Mesothelial cell of epicardium (in vitro differentiated cells): Measurements from ENCODE around the gene KIRREL3. TPM values are rescaled to one million over a fixed set of nuclear protein-coding genes. Genes with fewer than 3 reads are reported as not detected.

Experiments
- DNase-seq, 2 experiments: peaks; one replicate each; pipeline ENCODE4 v3.0.0; 2021; ENCODE audit warnings: low spot score in 2 of 2; ENCODE audit not compliant: unreplicated experiment in 2 of 2
- H3K27ac Mint-ChIP-seq: 2 replicates; pipeline ENCODE4 v1.8.0; 2021; ENCODE audit warnings: mixed read lengths
- H3K27me3 Mint-ChIP-seq: 2 replicates; pipeline ENCODE4 v1.8.0; 2021; ENCODE audit warnings: low read depth, mixed read lengths
- H3K36me3 Mint-ChIP-seq: 2 replicates; pipeline ENCODE4 v1.8.0; 2021; ENCODE audit warnings: mixed read lengths
- H3K4me1 Mint-ChIP-seq: 2 replicates; pipeline ENCODE4 v1.8.0; 2021; ENCODE audit warnings: mixed read lengths
- H3K4me3 Mint-ChIP-seq: 2 replicates; pipeline ENCODE4 v1.8.0; 2021; ENCODE audit warnings: mild to moderate bottlenecking, moderate library complexity, mixed read lengths
- H3K9me3 Mint-ChIP-seq: 2 replicates; pipeline ENCODE4 v1.8.0; 2021; ENCODE audit warnings: mixed read lengths
- CTCF ChIP-seq: fragments of 200-600 bp; sonication (generic); IDR thresholded peaks from one replicate; pipeline ENCODE4 v1.5.0; 2021; ENCODE audit warnings: antibody characterized with exemption; ENCODE audit not compliant: unreplicated experiment
- total RNA-seq: library from RNA; stranded (reverse); gene quantifications from 3 replicates; pipeline ENCODE4 v1.2.1, GENCODE V29; 2021

KIRREL3 gene
- total RNA-seq, 1 donor from 2014 or later = 0.31 TPM

- DNase-seq = no peak
- H3K9me3 Mint-ChIP-seq = no peaks in the 10 kb centered on the region
- no peak overlapping the region for H3K4me3 Mint-ChIP-seq
- peaks cover 21% of the 10 kb centered on the region for H3K4me1 Mint-ChIP-seq
- no peak overlapping the region for H3K27ac Mint-ChIP-seq
- H3K36me3 Mint-ChIP-seq = no peaks in the 10 kb centered on the region
- no peak for TF ChIP-seq CTCF
- peaks cover 26% of the 10 kb centered on the region for H3K27me3 Mint-ChIP-seq
Observed at GRCh38 chr11:126810776-126811175, 189.8 kb downstream of the KIRREL3 start.

GRCh38 chr11:126809514-126810289 is 190.9 kb downstream of the KIRREL3 start:
- H3K4me3 Mint-ChIP-seq = no peak overlapping the region
- no peaks in the 10 kb centered on the region for H3K36me3 Mint-ChIP-seq
- H3K27me3 Mint-ChIP-seq = peaks cover 22% of the 10 kb centered on the region
- no peak for DNase-seq
- H3K4me1 Mint-ChIP-seq = peaks cover 23% of the 10 kb centered on the region
- TF ChIP-seq CTCF = no peak
- no peaks in the 10 kb centered on the region for H3K9me3 Mint-ChIP-seq
- no peak overlapping the region for H3K27ac Mint-ChIP-seq

GRCh38 chr11:126808836-126809235 is 191.7 kb downstream of the KIRREL3 start:
- Mint-ChIP-seq H3K27me3 (peaks cover 24% of the 10 kb centered on the region), H3K4me3 (no peak overlapping the region), H3K36me3 (no peaks in the 10 kb centered on the region), H3K4me1 (peaks cover 28% of the 10 kb centered on the region), H3K9me3 (no peaks in the 10 kb centered on the region), H3K27ac (peak overlapping the region; percentile 78)
- DNase-seq = no peak
- TF ChIP-seq CTCF = no peak

GRCh38 chr11:126808296-126808695 is 192.3 kb downstream of the KIRREL3 start:
- H3K36me3 Mint-ChIP-seq = no peaks in the 10 kb centered on the region
- no peak overlapping the region for H3K4me3 Mint-ChIP-seq
- TF ChIP-seq CTCF = no peak
- peaks cover 28% of the 10 kb centered on the region for H3K4me1 Mint-ChIP-seq
- H3K27ac Mint-ChIP-seq = peak overlapping the region; percentile 78
- DNase-seq = no peak
- peaks cover 23% of the 10 kb centered on the region for H3K27me3 Mint-ChIP-seq
- H3K9me3 Mint-ChIP-seq = no peaks in the 10 kb centered on the region

GRCh38 chr11:126805870-126806269 is 194.7 kb downstream of the KIRREL3 start:
- TF ChIP-seq CTCF = no peak
- H3K4me3 Mint-ChIP-seq = no peak overlapping the region
- peaks cover 32% of the 10 kb centered on the region for H3K27me3 Mint-ChIP-seq
- peaks cover 28% of the 10 kb centered on the region for H3K4me1 Mint-ChIP-seq
- H3K36me3 Mint-ChIP-seq = no peaks in the 10 kb centered on the region
- H3K9me3 Mint-ChIP-seq = no peaks in the 10 kb centered on the region
- DNase-seq = no peak
- H3K27ac Mint-ChIP-seq = no peak overlapping the region

GRCh38 chr11:126804363-126804762 is 196.2 kb downstream of the KIRREL3 start:
- H3K27ac Mint-ChIP-seq = no peak overlapping the region
- H3K36me3 Mint-ChIP-seq = no peaks in the 10 kb centered on the region
- TF ChIP-seq CTCF = no peak
- DNase-seq = no peak
- H3K4me3 Mint-ChIP-seq = no peak overlapping the region
- peaks cover 45% of the 10 kb centered on the region for H3K27me3 Mint-ChIP-seq
- no peaks in the 10 kb centered on the region for H3K9me3 Mint-ChIP-seq
- peaks cover 28% of the 10 kb centered on the region for H3K4me1 Mint-ChIP-seq
